Head of caudate nucleus (tissue), 42 donors: Measurements from ENCODE around the gene ST6GALNAC4.
A peak's percentile ranks its signal among the peaks of the same experiment; 100 is the strongest.

Source experiments
- DNase-seq, 42 donors: peaks; one replicate each; pipeline versions ENCODE4 v3.0.0 to v3.0.0-alpha.2; 2020 to 2021; ENCODE audit warnings: mixed read lengths in 7 of 42
- intact Hi-C: fragments of 100-400 bp; cut with DNase I; formaldehyde crosslinking; loops from one replicate; pipeline ENCODE4 v1.15.0; 2022

ST6GALNAC4 gene, protein sequence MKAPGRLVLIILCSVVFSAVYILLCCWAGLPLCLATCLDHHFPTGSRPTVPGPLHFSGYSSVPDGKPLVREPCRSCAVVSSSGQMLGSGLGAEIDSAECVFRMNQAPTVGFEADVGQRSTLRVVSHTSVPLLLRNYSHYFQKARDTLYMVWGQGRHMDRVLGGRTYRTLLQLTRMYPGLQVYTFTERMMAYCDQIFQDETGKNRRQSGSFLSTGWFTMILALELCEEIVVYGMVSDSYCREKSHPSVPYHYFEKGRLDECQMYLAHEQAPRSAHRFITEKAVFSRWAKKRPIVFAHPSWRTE

DNA sequence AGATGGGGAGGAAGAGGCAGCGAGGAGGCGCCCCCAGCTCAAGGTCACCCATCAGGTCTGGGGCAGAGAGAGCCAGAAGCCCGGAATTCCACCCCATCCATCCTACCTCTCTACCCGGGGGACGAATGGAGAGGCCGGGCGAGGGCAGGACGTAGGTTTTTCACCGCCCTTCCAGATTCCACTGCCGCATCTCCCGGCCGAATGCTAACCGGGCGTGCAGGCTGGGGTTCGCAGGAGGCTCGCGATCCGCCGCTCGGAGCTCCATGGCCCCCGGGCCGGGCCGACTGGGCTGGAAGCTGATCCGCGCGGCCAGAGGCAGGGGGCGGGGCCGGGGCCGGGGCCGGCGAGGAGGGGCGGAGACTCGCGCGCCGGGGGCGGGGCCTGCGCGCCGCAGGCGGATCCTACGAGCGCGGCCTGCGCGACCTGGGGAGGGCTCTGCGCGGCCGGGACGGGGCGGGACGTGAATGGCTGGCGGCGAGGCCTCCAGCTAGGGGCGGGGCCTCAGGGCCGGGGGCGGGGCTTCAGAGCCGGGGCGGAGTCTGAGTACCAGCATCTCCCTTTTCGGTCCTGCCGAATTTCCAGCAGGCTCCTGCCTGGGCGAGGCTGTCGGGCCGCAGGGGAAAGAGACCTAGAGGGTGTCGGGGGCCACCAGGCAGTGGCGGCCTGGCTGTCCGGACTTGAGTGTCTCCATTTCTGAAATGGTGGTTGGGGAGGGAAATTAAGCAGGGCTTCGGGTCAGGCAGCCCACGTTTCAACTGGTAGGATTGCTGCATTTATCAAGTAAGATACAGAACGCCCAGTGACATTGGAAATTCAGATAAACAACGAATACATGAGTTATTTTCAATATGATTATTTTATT is at the start of gene ST6GALNAC4:
Gene ST6GALNAC4 (minus strand): TSS at position 322 of the 862 bp plus-strand sequence. CDS start 622 bp downstream, outside the sequence.
- peak; percentile 88 to 98 (median 96) for DNase-seq
- intact Hi-C loops, result loop anchor here (5.0 to 10.0 kb wide), 4 partner anchors 45 to 325 kb away; partner anchors contain the start of genes CDK9 and TOR2A

DNA sequence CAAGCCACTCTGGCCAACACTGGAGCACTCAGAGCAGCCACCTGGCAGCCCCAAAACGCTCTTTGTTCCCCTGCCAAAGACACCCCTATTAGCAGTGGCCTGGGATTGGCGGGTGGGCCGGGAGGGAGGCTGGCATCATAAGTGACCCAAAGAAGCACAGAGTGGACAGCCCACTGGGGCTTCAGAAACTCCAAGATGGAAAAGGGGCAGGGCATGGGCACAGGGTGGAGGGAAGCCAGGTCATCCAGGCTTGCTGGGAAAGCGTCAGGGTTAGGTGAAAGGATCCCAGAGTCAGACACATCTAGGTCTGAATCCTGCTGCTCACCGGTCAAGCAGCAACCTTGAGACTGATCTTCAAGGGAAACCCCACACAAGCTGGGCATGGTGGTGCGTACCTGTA is 49.1 kb upstream of the ST6GALNAC4 start:
- intact Hi-C loops, result no loop called here
- no peak for DNase-seq

DNA sequence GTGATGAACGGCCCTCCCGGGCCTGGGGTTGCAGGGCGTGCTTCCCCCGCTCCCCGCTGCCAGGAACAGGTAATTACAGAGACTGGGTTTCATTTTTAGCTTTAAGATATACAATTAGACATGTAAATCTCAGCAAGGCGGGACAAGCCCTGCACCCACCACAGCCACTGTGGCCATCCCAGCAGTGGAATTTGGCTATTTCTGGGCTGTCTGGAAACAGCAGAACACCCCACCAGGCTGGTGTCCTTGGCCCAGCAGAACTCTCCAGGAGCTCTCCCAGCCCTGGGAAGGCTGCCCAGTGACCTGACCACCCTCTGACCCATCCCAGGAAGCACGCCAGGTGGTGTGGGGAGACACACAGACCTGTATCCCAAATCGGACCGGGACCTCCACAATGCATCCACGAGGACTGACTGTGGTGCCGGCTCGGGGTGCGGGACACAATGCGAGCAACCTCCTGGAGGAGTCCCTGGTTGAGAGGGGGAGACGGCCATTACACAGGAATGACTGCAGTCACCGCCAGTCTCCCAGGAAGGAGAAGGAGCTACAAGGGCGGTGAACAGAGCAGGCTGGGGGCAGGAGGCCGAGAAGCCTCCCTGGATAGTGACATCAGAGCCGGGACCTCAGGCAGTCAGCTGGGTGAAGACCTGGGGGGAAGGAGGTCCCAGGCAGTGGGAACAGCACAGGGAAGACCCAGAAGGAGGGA is 46.7 kb upstream of the ST6GALNAC4 start:
- DNase-seq, result peak in 16 of 42 donors; percentile 5 to 60 (median 29)
- intact Hi-C loops, result no loop called here

DNA sequence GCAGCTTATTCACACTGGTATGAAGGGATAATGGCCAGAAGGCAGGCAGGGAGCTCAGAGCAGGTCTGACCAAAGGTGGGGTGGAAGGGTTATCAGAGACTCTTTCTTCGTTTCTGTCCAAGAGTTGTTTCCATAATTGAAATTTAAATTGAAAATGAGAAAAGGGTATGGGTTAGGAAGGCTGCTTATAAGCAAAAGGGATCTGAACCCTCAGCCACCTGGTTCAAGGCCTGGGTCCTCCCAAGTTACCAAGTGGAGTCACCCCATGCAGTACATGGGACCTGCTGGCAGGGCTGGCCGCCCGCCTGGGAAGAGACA is 46.2 kb upstream of the ST6GALNAC4 start:
- DNase-seq, result peak in 3 of 42 donors; percentile 41 to 44 (median 44)
- intact Hi-C loops, result no loop called here

DNA sequence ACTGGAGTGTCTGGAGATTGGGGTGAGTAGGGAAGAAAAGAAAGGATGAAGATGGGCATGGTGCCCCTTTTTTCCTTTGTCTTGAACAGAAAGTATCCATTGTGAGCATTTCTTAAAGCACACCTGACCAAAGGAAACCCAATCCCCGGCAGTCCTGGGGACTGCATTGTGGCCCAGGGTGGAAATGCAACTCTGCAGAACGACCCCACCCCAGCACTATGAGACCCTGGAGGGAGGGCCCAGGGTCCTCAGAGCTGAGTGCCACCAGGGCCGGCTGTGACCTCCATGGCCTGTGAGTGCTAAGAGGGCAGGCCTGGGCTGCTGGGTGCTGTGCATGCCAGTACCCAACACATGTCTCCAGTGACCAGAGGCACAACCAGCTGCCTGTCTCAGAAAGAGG is 45.4 kb upstream of the ST6GALNAC4 start:
- intact Hi-C loops, result no loop called here
- peak in 3 of 42 donors; percentile 5 to 11 (median 7) for DNase-seq

DNA sequence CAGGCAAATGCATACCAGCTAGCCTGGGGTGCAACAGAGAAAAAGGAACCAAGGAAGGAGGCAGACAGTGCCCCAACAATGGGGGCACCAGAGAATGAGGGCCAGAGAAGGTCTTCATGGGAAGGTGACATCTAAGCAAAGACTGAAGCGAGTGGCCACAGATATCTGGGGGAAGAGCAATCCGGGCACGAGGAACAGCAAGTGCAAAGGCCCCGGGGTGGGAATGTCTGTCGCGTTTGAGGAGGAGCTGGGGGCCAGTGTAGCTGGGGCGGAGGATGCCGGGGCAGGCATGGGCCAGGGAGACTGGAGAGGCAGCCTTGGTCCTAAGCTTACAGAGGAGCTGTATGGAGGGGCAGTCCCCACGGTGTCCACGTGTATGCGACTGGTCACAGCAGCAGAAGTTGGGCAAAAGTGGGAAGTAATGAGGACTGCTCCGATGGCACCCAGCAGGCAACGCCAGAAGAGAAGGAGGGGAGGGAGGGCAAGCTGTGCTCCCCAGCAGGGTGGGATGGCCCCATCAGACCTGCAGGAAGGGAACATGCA is 44.8 kb upstream of the ST6GALNAC4 start:
- DNase-seq, result peak in 6 of 42 donors; percentile 1 to 49 (median 18)
- intact Hi-C loops, result no loop called here

DNA sequence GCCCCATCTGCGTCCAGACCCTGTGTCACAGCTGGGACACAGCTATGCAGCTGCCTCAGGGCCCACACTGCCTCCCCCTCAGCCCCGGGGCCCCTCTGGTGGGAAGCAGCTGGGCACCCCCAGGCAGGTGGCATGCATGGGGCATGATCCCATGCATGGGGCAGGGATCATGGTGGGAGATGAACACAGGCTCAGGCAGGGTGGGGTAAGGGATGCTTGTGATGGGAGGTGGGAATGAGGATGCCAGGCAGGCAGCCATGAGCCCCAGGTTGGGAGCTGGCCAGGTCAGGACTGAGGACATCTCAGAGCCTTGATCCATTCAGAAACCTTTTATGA is 44.3 kb upstream of the ST6GALNAC4 start:
- peak in 3 of 42 donors; percentile 1 to 12 (median 4) for DNase-seq
- intact Hi-C loops, result no loop called here

DNA sequence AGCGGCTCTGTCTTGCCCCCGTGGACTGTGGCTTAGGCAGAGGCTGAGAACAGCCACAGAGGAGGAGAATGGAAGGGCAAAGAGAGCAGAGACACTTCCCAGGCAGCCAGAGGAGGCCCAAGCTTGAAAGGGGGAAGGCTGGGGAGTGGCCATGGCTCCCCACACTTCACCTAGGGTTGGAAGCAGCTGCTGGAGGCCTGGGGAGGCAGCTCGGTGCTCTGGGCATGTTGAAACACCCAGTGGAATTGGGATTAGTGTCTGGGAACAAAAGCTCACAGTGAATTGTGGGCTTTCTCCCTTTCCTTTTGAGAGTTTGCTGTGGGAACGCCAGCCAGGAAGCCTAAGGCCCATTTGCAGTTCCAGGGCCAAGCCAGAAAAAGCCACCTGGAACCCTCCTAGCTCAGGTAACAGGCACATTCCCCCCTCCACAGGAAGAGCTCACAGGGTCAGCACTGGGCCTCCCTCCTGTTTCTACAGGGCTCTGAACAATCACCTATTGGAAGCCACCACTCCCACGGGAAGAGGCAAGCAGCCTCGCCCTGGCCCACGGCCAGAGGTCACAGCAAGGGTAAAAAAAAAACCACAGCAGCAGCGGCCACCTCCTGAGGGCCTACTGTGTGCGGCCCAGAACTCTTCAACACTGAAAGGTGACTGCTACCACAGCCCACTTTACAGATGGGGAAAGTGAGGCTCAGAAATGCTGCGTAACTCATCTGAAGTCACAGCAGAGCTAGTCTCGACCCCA is 43.7 kb upstream of the ST6GALNAC4 start:
- intact Hi-C loops, result no loop called here

DNA sequence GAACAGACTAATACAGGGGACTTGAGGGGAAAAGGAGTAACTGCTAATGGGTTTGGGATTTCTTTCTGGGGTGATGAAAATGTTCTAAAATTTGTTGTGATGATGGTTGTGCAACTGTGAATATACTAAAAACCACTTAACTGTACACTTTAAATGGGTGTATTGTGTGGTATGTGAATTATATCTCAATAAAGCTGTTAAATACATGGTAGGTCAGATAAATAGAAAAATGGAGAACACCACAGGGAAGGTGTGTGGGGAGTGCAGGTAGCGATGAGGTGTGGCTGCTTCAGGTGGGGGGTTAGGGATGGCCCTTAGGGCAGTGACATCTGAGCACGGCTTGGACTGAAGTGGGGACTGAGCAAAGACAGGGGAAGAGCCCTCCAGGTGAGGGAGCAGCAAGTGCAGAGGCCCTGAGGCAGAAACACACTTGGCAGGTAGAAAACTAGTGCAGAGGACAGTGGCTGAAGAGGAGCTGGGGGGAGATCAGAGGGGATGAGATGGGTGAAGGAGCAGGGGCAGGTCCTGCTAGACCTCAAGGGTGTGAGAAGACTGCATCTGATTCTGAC is 43.1 kb upstream of the ST6GALNAC4 start:
- intact Hi-C loops, result no loop called here
- no peak for DNase-seq

More for the DNA sequence above, 43.7 kb upstream of the ST6GALNAC4 start:
- peak in 6 of 42 donors; percentile 2 to 44 (median 14) for DNase-seq

DNA sequence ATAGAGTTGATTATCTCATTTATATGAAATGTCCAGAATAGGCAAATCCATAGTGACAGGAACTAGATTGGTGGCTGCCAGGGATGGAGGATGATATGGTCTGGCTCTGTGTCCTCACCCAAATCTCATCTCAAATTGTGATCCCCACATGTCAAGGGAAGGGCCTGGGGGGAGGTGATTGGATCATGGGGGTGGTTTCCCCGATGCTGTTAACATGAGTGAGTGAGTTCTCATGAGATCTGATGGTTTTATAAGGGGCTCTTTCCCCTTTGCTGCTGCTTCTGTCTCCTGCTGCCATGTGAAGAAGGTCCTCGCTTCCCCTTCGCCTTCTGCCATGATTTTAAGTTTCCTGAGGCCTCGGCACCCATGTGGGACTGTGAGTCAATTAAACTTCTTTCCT is 42.6 kb upstream of the ST6GALNAC4 start:
- no peak for DNase-seq

DNA sequence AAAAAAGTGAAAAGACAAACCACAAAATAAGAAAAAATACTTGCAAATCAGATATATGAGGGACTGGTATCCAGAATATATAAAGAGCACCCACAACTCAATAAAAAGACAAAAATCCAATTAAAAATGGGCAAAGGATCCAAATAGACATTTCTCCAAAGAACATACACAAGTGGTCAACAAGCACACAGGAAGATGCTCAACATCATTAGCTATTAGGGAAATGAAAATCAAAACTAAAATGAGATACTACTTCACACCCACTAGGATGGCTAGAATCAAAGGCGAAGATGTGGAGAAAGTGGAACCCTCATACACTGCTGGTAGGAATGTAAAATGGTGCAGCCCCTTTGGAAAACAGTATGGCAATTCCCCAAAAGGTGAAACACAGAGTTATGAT is 41.9 kb upstream of the ST6GALNAC4 start:
- intact Hi-C loops, result no loop called here

More for the DNA sequence above, 42.6 kb upstream of the ST6GALNAC4 start:
- intact Hi-C loops, result no loop called here

DNA sequence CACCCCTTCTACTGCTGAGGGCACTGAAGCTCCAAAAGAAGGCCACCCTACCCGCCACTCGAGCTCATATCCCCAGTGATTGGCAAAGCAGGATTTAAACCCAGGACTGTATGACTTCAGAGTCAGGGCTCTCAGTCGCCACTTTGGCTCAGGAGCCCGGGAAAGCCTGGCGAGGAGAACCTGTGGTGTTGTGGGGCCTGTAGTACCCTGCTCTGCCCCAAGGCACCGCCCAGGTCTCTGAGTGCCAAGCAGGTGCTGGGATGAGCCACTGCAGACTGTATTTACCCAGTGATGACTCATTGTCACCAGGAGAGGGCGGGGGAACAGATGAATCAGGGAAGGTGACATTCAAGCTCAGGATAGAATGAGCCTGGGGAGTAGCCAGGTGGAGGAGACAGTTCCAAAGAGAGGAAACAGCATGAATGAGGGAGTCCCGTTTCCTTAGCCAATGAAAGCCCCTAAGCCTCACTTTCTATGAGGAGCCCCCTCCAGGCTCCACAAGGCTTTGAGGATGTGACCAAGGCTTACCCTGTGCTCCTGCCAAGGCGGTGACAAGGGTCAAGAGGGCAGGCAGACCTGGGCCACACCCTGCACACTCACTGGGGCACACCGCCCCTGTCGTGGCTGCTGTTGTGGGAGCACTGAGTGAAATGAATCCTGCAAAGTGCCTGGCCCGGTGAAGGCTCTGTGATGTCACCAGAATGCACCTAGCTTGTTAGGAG is 38.6 kb upstream of the ST6GALNAC4 start:
- DNase-seq, result peak in 41 of 42 donors; percentile 60 to 96 (median 83)
- intact Hi-C loops, result no loop called here

More for the DNA sequence above, 41.9 kb upstream of the ST6GALNAC4 start:
- DNase-seq, result no peak

DNA sequence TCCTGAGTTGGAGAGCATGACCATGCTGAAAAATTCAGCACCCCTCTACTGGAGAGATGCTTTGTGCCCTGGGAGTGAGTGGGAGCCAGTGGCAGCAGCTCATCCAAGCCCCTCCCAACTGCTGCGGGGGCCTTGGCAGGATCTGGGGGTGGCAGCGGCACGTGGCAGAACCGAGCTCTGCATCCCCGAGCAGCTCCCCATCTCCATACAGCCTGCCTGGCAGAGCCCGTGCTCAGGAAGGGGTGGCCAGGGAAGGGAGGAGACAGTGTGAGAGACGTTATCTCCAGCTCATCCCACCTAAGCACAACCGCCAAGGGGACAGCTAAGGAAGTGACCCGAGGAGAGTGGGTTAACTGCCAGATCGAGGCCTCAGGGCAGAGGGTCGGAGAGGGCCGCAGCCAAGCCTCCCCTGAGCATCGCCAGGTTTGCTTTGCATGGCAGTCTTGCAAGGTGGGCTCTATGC is 38.0 kb upstream of the ST6GALNAC4 start:
- DNase-seq, result peak; percentile 72 to 96 (median 89)
- intact Hi-C loops, result no loop called here

DNA sequence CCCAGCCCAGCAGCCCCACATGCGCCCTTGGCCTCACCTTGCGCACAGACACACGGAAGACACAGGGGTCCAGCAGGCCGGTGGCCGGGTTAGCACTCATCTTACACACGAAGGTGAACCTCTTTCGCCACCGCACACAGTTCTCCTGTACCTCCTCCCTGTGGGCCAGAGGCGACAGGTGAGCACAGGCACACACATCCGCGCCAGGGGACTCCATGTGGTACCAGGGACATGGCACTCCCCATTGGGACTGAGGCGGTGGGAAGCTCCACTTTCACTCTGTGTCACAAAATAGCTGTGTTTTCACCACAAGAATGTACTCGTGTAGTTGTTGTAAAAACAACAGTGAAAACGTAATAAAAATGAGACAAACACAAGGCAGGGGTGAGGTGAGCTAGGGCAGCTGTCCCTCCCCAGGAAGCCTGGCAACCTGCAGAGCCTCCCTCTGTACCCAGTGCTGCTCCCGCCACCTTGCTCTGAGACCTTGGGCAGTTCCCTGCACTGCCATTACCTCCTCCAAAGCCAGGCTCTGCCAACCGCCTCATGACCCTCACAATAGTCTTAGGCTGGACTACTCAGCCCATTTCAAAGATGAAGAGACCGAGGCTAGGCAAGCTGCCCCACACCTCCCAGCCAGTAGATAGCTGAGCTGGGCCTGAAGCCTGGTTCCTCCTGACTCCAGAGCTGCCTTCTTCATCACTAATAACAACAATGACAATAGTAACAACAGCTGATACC is 37.1 kb upstream of the ST6GALNAC4 start:
- DNase-seq, result peak in 4 of 42 donors; percentile 15 to 31 (median 24)
- intact Hi-C loops, result no loop called here

DNA sequence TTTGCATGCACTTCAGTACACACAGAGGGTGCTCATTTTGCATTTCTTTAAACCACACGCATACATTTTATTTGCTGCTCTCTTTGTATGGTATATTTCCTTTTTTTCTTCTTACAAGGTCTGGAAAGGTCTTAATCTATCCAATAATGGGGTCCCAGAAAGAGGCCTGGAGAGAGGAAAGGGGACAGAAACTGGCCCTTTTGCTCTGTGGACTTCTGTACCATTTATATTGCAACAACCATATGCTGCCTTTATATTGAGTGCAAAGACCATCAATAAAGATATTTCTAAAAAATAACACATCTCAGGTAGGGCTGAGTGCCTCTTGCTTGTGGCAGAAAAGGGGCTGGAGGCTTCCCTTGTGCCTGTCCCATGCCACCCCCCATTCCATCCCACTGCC is 36.3 kb upstream of the ST6GALNAC4 start:
- DNase-seq, result no peak
- intact Hi-C loops, result no loop called here

DNA sequence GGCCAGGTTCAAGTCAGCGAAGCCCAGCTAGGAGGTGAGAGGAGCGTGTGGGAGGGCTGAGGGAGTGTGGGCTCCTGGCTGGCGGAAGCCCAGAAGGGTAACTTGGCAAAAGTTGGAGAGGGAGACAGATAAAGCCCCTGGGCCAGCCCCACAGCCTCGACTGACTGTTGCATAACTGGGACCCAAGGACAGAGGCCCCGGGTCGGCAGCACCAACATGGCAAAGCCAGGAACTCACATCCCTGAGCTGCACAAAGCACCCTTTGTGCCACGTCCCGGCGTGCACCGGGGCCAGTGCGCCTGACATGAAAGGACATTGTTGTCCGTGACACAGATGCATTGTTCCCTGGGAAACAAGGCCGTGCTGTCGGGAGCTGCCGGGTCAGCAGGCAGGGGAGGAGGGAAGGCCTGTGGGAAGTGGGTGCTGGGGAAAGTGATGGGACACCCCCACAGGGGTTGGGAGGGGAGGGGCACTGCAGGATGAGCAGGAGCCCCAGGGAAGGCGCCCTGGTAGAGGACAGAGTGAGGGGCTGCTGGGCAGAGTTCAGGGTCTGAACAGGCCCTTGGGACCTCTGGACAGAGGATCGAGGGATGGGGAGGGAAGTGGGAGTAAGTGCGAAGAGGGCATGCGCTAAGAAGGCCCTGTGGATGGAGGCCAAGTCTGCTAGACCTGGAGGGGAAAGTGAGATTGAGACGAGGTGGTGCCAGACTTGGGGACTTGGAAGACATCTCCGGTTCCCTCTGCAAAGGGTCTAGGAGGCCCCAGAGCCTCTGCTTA is 33.9 kb upstream of the ST6GALNAC4 start:
- intact Hi-C loops, result no loop called here
- DNase-seq, result peak; percentile 87 to 98 (median 95)
